Type B pancreatic cell (in vitro differentiated cells): ENCODE measurements around the gene LARP6. TPM values are rescaled to one million over a fixed set of nuclear protein-coding genes. Genes with fewer than 3 reads are reported as not detected.
"Not testable (repeated sequence)": the region's sequence is repeated elsewhere in the genome, so short reads cannot be mapped to it uniquely, and the experiment has no call there.

ENCODE experiments used
- DNase-seq: peaks from one replicate; pipeline ENCODE4 v3.0.0; 2021; ENCODE audit warnings: mixed read lengths; ENCODE audit not compliant: unreplicated experiment; ENCODE audit errors: extremely low spot score
- H3K27ac Mint-ChIP-seq: 2 replicates; pipeline ENCODE4 v1.8.0; 2021; ENCODE audit warnings: mild to moderate bottlenecking, mixed read lengths
- H3K27me3 Mint-ChIP-seq: 2 replicates; pipeline ENCODE4 v1.8.0; 2021; ENCODE audit warnings: mixed read lengths
- H3K36me3 Mint-ChIP-seq: 2 replicates; pipeline ENCODE4 v1.8.0; 2021; ENCODE audit warnings: mixed read lengths
- H3K4me1 Mint-ChIP-seq: one replicate; pipeline ENCODE4 v1.8.0; 2021; ENCODE audit warnings: mixed read lengths; ENCODE audit not compliant: unreplicated experiment
- H3K4me3 Mint-ChIP-seq: 2 replicates; pipeline ENCODE4 v1.8.0; 2021; ENCODE audit warnings: mild to moderate bottlenecking, mixed read lengths
- H3K9me3 Mint-ChIP-seq: 2 replicates; pipeline ENCODE4 v1.8.0; 2021; ENCODE audit warnings: mixed read lengths
- total RNA-seq: library from RNA; stranded (reverse); gene quantifications from 2 replicates; pipeline ENCODE4 v1.2.1, GENCODE V29; 2021; ENCODE audit warnings: low replicate concordance
- TF ChIP-seq, protein P1 (sequence below): fragments of 200-600 bp; sonication (generic); conservative IDR thresholded peaks from 2 replicates; pipeline ENCODE4 v1.5.0; 2021; ENCODE audit warnings: antibody characterized with exemption, mild to moderate bottlenecking

Gene LARP6
- total RNA-seq, 1 donor from 2014 or later: 15.7 TPM

- DNase-seq: no peak
Observed at GRCh38 chr15:70812827-70813364, 41.1 kb downstream of the LARP6 start.

DNA sequence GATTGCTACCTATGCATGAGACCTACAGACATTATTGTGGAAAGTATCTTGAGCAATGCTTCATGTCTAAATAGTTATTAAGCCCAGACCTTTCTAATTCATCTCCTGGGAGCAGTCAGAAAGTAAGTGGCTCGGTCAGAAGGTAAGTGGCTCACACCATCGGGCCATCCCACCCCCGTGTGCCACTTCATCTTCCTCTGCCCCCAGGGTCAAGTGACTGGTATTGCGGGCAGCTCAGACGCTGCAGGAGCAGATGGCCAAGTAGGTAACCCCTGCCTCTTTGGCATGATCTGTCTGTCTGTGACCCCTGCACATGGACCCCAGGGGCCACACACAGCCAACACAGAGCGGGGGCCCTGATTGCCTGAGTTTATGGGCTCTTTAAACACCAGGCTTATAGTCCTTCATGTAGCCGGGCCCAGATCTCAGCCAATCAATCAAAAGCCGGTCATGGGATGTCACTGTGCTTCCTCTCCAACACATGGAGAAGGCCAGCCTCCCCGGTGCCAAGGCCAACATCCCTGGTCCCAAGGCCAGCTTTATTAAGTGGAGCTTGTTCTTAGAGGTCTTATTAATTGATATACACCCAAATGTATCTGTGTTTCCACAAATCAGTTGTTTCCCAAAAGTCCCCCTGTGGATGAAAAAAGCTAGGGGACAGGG is 42.9 kb downstream of the LARP6 start:
- no peak for DNase-seq

More at GRCh38 chr15:70812827-70813364, 41.1 kb downstream of the LARP6 start:
- peaks cover 6% of the 10 kb centered on the region for H3K27me3 Mint-ChIP-seq
- TF ChIP-seq, protein P1, sequence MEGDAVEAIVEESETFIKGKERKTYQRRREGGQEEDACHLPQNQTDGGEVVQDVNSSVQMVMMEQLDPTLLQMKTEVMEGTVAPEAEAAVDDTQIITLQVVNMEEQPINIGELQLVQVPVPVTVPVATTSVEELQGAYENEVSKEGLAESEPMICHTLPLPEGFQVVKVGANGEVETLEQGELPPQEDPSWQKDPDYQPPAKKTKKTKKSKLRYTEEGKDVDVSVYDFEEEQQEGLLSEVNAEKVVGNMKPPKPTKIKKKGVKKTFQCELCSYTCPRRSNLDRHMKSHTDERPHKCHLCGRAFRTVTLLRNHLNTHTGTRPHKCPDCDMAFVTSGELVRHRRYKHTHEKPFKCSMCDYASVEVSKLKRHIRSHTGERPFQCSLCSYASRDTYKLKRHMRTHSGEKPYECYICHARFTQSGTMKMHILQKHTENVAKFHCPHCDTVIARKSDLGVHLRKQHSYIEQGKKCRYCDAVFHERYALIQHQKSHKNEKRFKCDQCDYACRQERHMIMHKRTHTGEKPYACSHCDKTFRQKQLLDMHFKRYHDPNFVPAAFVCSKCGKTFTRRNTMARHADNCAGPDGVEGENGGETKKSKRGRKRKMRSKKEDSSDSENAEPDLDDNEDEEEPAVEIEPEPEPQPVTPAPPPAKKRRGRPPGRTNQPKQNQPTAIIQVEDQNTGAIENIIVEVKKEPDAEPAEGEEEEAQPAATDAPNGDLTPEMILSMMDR: no peak
- no peaks in the 10 kb centered on the region for H3K9me3 Mint-ChIP-seq
- no peak overlapping the region for H3K27ac Mint-ChIP-seq
- no peak overlapping the region for H3K4me3 Mint-ChIP-seq
- peaks cover 5% of the 10 kb centered on the region for H3K4me1 Mint-ChIP-seq
- no peaks in the 10 kb centered on the region for H3K36me3 Mint-ChIP-seq

GRCh38 chr15:70806992-70807712 is 46.8 kb downstream of the LARP6 start:
- TF ChIP-seq, protein P1: no peak
- Mint-ChIP-seq H3K4me3 (no peak overlapping the region), H3K4me1 (peaks cover 4% of the 10 kb centered on the region), H3K9me3 (no peaks in the 10 kb centered on the region), H3K27me3 (peaks cover 9% of the 10 kb centered on the region), H3K36me3 (no peaks in the 10 kb centered on the region), H3K27ac (no peak overlapping the region)
- no peak for DNase-seq

More for the DNA sequence above, 42.9 kb downstream of the LARP6 start:
- no peak overlapping the region for H3K27ac Mint-ChIP-seq
- no peak overlapping the region for H3K4me3 Mint-ChIP-seq
- no peaks in the 10 kb centered on the region for H3K9me3 Mint-ChIP-seq
- H3K27me3 Mint-ChIP-seq: peaks cover 10% of the 10 kb centered on the region
- TF ChIP-seq, protein P1: no peak
- no peaks in the 10 kb centered on the region for H3K36me3 Mint-ChIP-seq
- peaks cover 5% of the 10 kb centered on the region for H3K4me1 Mint-ChIP-seq

DNA sequence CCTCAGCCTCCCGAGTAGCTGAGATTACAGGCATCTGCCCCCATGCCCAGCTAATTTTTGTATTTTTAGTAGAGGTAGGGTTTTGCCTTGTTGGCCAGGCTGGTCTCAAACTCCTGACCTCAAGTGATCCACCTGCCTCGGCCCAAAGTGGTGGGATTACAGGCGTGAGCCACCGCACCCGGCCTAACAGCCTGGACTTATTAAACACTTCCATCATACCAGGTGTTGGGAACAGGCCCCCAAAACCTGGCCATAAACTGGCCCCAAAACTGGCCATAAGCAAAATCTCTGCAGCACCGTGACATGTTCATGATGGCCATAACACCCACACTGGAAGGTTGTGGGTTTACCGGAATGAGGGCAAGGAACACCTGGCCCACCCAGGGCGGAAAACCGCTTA is 49.6 kb downstream of the LARP6 start:
- not testable (repeated sequence) for H3K9me3 Mint-ChIP-seq, DNase-seq, H3K4me1 Mint-ChIP-seq, H3K36me3 Mint-ChIP-seq, H3K4me3 Mint-ChIP-seq, H3K27ac Mint-ChIP-seq, H3K27me3 Mint-ChIP-seq

DNA sequence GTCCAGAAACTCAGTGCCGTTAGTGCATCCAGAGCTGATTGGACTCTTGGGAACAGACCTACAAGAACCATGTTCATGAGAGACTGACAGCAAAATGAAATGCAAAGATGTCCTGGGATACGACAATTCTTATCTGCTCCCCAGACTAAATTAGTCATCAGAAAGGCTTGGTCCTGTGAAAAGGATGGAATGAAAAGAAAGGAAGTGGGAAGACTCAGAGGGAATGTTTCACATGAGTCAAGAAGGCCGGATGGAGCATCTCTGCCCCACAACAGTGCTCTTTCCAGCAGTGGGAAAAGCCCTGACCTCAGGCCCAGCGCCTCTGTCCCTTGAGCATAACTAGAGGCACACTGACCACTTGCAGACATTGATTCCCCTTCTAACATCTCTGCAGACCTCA is 51.3 kb downstream of the LARP6 start:
- H3K4me3 Mint-ChIP-seq: no peak overlapping the region
- no peak overlapping the region for H3K27ac Mint-ChIP-seq

More for the DNA sequence above, 51.3 kb downstream of the LARP6 start:
- no peaks in the 10 kb centered on the region for H3K36me3 Mint-ChIP-seq
- TF ChIP-seq, protein P1: no peak
- peaks cover 10% of the 10 kb centered on the region for H3K4me1 Mint-ChIP-seq
- DNase-seq: no peak
- H3K27me3 Mint-ChIP-seq: peaks cover 4% of the 10 kb centered on the region
- no peaks in the 10 kb centered on the region for H3K9me3 Mint-ChIP-seq
